Fibroblast of skin of right quadriceps (primary cell): Measurements from ENCODE around the gene GPI.
A peak's percentile ranks its signal among the peaks of the same experiment; 100 is the strongest.

ENCODE experiments used
- DNase-seq: peaks from one replicate; pipeline ENCODE4 v3.0.0-alpha.2; 2013

GPI gene

DNA sequence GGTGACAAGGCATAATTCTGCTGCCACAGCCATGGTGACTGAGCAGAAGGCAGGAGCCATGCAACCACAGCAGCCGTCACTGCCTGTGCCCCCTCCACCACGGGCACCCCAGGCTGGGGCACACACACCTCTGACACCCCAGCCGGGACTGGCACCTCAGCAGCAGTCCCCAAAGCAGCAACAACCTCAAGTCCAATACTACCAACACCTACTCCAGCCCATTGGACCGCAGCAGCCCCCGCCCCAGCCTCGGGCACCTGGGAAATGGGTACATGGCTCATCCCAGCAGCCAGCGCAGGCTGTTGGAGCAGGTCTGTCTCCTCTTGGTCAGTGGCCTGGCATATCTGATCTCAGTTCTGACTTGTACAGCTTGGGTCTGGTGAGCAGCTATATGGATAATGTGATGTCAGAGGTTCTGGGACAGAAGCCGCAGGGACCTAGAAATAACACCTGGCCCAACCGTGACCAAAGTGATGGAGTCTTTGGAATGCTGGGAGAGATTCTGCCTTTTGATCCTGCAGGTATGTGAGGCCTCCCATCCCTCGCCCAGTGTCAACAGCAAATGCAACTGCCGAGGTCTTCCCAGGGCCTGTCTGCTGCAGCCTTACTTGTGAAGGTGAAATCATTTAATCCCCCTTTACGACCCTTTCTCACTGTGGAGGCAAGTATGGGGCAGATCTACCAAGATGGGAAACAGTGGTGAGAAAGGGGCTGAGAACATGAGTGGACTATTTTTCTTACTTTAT, 22.9 kb upstream of the GPI start:
- no peak for DNase-seq

DNA sequence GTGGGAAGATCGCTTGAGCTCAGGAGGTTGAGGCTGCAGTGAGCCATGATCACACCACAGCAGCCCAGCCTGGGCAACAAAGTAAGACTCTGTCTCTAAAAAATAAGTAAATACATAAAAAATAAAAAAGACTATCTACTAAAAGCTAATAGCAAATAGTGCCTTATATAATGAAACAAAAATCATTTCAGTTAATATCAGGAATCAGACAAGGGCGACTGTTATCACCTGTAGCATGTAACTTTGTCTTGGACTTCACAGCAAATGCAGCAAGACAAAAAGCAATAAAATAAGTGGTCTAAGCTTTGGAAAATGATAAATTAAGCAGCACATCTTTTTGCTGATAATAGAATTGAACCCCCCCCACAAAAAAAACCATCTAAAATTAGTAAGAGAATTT, 21.2 kb upstream of the GPI start:
- DNase-seq = no peak

DNA sequence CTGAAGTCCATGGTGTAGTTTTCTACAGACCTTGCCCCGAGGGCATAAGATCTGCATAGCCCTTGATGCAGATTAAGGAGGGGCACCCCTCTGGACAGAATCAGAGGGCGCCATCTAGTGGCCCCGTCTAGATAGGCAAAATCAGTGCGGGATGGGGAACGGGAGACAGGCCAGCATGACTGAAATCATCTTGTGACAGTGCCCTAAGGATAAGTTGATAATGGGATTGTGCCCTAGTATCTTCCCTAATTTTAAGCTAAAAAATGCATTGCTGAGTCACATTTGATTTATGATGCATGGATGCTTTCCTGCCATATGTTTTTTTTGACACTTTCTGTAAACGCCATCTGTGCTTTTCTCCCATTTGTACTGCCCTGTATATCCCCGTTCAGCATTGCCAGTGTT, 19.0 kb upstream of the GPI start:
- peak; percentile 62 for DNase-seq

DNA sequence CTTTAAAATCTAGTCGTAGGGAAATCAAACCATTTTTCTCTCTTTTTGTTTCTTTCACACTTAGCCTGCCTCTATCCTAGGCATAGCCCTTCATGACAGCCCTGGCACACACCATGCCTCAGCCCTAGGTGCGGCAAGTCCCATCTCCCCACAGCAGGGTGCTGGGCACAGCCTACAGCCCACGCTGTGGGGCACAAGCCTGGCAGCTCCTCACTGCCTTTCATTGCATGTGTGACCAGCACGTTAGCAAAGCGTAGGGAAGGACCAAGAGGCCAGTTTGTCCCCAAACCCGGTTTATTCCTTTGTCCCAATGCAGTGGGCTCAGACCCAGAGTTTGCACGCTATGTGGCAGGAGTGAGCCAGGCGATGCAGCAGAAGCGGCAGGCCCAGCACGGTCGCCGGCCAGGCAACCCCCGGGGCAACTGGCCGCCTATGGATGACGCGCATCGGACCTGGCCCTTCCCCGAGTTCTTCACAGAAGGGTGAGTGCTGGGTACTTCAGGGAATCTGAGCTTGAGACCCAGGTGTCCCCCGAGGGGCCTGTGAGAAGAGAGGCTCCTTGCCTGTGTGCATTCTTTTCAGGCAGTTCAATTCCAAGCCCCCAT, 17.3 kb upstream of the GPI start:
- DNase-seq = no peak

DNA sequence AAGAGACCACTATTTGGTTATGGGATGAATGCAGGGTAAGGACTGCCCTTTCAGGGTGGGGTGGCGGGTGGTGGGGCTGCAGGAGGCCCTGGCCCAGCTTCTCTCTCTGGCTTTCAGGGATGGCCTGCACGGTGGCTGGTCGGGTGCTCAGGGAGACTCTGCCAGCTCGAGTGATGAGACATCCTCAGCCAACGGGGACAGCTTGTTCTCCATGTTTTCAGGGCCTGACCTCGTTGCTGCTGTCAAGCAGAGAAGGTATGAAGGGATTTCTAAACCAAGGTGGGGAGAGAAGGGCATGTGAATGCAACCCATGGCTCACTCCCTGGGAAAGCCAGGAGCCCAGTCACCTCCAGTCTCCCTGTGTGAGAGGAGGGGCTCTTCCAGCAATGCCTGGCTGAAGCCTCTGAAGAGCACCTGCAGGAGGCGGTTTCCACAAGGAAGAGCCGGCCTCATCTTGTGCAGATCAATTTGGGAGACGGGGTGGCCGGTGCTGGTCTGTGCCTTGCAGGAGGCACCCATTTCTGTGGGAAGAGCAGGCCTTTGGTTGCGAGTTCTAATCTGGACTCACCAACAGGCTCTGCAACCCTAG, 16.0 kb upstream of the GPI start:
- no peak for DNase-seq

DNA sequence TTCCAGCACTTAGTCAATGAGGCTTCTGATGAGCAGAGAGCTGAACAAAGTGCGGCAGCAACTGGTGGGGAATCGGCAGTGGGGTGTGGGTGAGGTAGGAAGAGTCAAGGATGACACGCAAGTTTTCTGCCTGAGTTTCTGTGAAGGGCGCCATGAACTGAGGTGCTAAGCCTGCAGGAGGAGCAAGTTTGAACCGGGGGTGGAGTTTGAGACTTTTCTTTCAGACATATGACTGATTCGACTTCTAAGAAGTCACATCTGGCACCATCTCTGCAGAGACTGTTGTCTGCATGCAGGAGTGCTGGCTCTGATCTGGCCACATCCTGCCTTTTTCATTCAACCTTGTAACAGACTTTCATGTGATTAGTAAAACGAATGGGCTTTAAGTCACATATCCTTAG, 14.8 kb upstream of the GPI start:
- DNase-seq = no peak

DNA sequence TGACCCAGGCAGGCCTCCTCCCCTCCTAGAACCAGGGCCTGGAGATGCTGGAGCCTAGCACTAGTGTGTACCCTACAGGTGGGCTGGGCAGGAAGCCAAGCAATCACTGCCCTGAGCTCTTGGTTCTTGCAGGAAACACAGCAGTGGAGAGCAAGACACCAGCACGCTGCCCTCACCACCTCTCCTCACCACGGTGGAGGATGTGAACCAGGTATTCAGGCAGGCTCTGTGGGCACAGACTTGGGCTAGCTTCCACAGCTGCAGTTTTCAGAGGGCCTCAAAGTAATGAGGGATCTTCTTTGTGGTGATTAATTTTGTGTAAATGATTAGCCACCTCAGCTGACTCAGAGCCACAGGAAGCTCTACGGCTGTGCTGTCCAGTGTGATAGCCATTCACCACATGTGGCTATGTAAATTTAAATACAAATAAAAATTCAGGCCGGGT, 13.6 kb upstream of the GPI start:
- no peak for DNase-seq

DNA sequence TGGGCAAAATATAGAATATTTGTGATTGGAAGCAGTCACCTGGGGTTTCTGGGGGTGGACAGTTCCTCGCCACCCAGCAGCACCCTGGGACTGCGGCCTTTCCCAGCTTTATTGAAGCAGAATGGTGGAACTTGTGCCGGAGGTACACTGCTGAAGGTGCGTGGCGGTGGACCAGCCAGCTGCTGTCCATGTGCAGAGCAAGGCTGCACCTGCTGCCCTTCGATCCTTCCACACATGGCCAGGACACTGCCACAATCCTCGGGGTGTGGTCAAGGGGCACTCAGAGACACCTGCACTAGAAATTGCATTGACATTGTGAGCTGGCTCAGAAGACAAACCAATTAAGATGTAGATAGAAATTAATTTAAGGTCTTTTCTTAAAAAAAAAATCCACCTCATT, 11.4 kb upstream of the GPI start:
- no peak for DNase-seq

DNA sequence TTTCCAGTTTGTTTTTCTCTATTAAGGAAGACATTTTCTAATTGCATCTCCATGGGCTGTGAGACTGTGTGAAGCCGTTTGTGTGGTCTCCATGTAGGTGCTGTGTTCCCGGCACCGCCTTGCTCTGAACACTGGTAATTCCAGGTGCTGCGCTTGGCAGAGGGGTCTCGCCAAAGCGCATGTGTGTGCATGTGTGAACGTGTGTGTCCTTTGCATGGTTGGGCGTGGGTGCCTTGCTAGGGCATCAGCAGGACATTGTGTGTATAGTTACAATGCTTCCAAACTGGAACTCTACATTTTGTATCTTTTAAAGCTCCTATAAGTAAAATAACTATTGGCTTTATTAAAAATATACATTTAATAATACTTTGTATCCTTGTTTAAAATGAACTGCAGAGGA, 9.8 kb upstream of the GPI start:
- no peak for DNase-seq

DNA sequence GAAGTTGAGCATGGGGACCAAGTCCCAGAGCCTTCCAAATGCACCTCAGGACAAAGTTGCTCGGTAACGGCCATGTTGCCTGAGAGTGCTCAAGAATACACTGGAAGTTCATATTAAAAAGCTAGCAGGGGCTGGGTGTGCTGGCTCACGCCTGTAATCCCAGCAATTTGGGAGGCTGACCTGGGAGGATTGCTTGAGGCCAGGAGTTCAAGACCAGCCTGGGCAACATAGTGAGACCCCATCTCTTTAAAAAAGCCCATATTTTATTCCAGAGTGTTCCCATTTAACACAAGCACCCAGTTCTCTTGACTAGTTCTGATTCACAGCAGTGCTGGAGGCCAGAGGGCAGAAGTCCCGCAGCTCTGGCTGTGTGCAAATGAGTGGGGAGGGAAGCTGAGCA, 8.1 kb upstream of the GPI start:
- no peak for DNase-seq

DNA sequence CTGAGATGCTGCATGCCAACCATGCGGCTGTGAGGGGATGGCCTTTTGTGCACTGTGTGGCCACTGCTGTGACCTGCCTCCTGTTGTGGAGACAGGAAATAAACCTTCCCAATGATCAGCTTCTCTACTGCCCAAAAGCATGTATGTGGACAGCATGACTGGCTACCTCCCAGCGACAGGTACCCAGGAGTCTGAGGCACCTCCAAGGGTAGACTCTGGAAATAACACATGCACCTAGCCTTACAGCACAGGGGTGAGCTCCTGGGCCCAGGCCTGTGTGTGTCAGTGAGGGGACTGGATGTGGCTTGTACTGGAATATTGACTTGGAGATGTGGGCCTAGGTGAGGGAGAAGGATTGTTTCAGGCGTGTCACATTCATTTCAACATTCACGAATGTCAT, 7.6 kb upstream of the GPI start:
- DNase-seq = no peak

DNA sequence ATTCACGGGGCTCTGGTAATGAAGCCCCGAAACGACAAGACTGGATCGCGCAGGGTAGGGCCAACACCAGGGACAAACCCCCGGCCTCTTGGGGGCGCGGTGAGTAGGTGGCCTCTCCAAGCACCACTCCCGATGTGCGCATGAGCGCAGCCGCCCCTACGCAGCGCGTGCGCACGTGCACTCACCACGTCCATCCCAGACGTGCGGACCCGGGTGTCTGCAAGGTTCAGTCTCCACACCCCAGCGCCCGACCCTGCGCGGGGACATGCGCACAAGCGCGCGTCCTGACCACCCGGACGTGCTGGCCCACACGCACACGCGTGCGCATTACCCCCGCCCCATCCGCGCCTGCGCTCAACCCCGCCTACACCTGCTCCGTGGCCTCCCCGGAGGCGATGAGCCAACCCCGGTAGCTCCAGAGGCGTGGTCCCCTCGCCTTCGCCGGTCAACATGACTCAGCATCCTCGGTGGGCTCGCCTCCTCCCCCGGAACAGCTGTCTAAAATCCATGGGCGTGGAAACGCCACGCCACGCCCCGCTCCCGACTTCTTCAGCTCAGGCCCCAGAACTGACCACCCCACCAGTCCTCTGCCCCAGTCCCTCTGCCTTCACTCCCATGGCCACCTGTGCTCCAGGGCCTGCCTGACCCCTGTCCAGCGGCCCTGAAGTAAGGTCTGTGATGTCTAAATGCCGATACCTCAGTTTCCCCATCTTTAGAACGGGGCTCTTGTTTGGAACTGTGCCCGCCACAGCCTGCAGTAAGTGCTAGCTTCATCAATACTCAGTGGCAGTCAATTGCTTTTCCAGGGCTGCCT, 5.6 kb upstream of the GPI start:
- DNase-seq = peak; percentile 97

DNA sequence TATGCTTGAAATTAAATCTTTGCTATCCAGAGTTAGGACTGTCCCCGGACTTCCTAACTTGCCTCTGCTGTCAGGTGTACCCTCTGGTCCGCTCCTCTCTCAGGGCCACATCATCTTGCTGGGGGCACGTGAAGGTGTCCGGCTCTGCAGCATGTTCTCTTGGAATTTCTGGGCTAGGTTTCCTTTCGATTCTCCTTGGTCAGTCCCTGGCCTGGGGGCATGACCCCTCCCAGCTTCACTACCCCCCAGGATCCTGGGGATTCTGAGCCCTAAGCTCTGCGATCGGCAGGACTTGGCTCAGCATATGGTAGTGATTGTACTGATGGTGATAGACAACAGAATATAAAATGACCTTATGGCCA, 5.1 kb upstream of the GPI start:
- DNase-seq = no peak

DNA sequence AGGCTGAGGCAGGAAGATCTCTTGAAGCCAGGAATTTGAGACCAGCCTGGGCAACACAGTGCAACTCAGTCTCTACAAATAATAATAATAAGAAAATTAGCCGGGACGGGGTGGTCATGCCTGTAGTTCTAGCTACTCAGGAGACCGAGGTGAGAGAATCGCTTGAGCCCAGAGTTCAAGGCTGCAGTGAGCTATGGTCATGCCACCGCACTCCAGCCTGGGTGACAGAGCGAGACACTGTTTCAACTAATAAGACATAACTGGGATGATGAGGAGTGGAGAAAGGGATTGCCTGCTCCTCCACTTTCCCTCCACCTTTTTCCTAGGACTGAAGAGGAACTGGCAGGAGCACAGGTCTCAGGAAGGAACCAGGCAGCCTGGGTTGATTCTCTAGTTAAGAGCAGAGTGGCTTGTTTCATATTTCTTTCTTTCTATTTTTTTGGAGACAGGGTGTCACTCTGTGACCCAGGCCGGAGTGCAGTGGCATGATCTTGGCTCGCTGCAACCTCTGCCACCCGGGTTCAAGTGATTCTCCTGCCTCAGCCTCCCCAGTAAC, 4.6 kb upstream of the GPI start:
- DNase-seq = no peak

DNA sequence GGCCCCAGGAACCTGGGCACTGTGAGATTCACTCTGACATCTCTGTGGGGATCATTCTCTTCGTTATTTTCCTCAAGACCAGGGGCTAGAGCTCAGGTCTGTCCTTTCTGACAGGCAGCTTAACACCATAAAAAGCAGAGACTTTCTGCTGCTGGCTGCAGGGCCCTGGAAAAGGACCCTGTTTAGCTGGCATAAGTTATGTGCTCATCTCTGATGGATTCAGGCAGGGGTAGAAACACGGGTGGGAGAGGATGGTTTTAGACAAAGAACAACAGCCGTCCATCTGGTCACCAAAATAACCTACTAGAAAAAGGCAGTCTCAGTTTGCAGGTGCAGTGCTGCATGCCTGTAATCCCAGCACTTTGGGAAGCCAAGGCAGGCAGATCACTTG, 2.3 kb upstream of the GPI start:
- DNase-seq = no peak

DNA sequence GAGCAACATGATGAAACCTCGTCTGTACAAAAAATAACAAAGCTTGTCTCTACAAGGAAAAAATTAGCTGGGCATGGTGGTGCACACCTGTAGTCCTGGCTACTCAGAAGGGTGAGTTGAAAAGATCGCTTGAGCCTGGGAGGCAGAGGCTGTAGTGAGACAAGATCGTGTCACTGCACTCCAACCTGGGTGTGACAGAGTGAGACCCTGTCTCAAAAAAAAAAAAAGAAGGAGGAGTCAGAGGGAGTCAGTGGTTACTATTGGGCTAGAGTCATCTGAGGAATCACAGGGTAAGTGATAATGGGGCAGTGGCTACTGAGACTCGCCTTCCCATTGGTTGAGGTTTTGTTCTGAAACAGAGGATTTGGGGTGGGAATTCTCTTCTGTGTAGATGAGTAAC, 1.9 kb upstream of the GPI start:
- DNase-seq = no peak

DNA sequence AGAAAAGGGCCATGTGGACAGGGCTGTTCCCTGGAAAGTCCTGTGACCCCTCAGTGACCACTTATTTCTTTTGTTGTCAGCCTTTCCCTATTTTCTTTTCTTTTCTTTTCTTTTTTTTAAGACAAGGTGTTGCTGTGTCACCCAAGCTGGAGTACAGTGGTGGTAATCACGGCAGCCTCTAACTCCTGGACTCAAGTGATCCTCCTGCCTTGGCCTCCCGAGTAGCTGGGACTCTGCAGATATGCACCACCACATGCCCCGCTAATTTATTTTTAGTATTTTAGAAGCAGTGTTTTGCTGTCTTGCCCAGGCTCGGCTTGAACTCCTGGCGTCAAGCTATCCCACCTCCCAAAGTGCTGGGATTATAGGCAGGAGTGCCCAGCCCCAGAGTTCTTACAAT, 1.1 kb upstream of the GPI start:
- DNase-seq = no peak

DNA sequence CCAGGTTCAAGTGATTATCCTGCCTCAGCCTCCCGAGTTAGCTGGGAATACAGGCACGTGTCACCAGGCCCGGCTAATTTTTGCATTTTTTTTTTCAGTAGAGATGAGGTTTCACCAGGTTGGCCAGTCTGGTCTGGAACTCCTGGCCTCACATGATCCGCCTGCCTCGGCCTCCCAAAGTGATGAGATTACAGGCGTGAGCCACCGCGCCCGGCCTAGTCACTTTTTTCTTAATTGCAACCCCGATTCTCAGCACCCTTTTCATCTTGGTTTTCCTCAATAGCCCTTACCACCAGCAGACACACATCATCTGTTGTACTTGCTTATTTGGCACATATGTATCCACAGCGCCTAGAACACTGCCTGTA, 550 bp upstream of the GPI start:
- no peak for DNase-seq

DNA sequence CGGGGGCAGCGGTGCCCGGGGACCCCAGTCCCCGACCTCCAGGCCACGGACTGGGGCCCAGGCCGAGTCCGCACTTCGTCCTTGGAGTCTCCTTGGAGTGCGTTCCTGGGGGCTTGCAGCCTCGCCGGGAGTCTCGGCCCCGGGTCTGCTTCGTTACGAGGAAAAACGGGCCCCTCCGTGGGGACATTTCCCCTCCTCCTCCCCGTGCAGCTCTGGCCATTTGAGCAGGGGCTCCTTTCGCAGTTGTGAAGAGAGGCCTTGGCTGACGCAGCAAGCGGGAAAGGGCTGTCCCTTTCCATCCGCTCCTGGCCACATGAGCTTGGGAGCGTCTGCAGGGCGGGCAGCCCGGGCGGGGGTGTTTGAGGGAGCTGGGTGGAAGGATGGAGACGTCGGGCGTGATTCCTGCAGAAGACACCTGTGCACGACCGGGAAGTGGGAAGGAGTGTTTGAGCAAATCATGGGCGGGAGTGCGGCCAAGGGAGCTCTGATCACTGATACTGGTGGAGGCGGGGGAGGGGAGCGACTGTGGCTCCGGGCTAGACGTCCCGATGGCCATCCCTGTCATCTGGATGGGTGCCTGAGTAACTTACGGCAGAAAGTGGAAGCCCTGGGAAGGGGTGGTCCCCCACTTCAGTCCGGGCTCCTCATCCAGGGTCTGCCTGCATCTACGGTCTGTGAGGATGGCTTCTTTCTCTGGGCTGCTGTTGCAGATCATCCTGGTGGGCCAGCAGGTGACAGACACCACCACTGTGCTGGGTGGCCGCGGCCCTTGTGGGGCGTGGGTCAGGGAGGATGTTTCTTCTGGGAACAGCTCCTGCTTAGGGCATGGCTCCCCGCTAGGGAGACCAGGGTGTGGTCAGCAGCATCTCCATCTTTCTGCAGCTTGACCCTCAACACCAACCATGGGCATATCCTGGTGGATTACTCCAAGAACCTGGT, 736 bp downstream of the GPI start:
- no peak for DNase-seq

DNA sequence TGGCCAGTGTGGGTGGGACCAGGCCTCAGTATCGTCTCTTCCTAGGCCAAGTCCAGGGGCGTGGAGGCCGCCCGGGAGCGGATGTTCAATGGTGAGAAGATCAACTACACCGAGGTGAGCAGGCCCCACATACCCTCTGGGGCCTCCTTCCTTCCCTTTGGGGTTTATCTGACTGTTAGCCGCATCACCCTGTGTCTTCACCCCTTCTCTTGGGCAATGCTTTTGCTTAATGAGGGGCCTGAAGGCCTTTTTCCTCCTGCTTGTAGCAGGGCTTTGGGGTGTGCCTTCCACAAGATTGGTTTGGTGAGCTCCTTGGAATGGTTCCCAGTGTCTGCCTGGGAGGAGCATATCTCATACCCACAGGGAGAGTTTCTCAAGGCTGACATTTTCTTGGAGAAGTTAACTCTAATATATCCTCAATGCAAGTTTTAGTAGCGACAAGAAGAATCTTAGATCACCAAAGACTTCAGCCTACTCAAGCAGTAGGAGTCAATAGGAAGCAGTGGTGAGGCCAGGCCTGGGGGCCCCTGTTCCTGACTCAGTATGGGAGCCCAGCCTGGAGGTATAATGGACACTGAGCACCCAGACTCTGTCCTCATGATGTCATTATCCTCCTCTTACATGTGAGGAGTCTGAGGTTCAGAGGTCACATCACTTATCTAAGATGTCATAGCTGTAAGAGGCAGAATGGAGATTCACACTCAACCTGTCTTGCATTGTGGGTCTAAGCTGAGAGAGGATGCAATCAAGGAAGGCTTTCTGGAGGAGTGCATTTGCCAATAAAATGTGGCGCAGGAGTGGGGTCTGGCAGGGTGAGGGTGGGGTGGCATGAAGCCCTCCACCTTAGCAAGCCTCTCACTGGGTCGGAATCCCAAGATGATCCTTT, 2.0 kb downstream of the GPI start:
- DNase-seq = peak; percentile 48

DNA sequence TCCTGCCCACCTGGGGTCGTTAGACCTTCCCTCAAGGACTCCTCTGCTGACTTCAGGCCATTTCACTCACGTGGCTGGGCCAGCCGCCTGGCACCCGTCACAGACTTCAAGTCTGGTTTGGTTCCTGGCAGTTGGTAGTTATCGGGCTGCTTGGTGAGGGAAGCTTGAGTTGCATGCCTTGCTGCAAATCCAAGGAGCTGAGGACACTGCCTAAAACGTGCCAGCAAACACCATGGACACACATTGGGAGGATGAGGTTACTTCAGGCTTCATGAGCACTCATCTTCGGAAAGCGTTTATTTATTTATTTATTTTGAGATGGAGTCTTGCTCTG, 2.6 kb downstream of the GPI start:
- no peak for DNase-seq

DNA sequence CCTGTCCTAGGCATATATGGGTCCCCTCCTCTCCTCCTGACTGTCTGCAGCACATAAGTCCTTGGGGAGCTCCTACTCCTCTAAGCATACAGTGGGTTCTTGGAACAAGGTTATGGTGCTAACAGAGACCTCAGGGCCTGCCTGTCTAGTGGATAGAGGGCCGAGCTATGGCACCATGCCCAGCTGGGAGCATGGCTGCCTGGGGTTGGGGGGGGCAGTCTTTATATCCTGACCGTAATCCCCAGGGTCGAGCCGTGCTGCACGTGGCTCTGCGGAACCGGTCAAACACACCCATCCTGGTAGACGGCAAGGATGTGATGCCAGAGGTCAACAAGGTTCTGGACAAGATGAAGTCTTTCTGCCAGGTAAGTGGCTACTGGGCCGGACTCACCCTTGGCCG, 3.3 kb downstream of the GPI start:
- DNase-seq = no peak
